ENCODE data around the gene SEC16A.

The SEC16A gene

GRCh38 chr9:136398286-136398685 lies 84.6 kb downstream of the SEC16A start:
- no peak overlapping the region for H3K18ac ChIP-seq (ENCODE audit: low read length)
- no peaks in the 10 kb centered on the region for H3K27me3 ChIP-seq (ENCODE audit: control insufficient read depth in 3 of 3, insufficient read depth in 3 of 3, low read depth in 1 of 3, low read length in 3 of 3)
- H3K9ac ChIP-seq (ENCODE audit: low read depth, low read length, poor library complexity), result no peak overlapping the region
- no peak overlapping the region for H2BK15ac ChIP-seq (ENCODE audit: low read length)
- H3K27ac ChIP-seq (replicated peaks; ENCODE audit: low read length), result no peak overlapping the region
- H3K79me1 ChIP-seq (ENCODE audit: low read depth, low read length), result peaks cover 22% of the 10 kb centered on the region
- H2BK120ac ChIP-seq (ENCODE audit: low read depth, low read length), result no peak overlapping the region
- H4K8ac ChIP-seq (ENCODE audit: low read depth, low read length), result no peak overlapping the region
- peak overlapping the region; percentile 68 for H3K23ac ChIP-seq (ENCODE audit: low read depth, low read length, poor library complexity)
- no peak overlapping the region for H2AFZ ChIP-seq (ENCODE audit: low read length)
- H4K91ac ChIP-seq (ENCODE audit: low read depth, low read length, poor library complexity), result no peak overlapping the region
- H3K4me3 ChIP-seq (ENCODE audit: low read length in 2 of 2), result peak overlapping the region in 1 of 2 donors; percentile 99
- no peak overlapping the region for H3K14ac ChIP-seq (ENCODE audit: low read length)
- H3K4me2 ChIP-seq (ENCODE audit: insufficient read depth, low read length, poor library complexity, severe bottlenecking), result no peak overlapping the region
- H2BK12ac ChIP-seq (ENCODE audit: low read length), result no peak overlapping the region
- H3K36me3 ChIP-seq (replicated peaks in 1 of 2; ENCODE audit: control insufficient read depth in 2 of 2, insufficient read depth in 2 of 2, low read length in 2 of 2), result peaks cover 49 to 69% of the 10 kb centered on the region in 2 donors
- peaks cover 8 to 15% of the 10 kb centered on the region in 2 donors for H3K4me1 ChIP-seq (ENCODE audit: control insufficient read depth in 2 of 2, insufficient read depth in 1 of 2, low read depth in 1 of 2, low read length in 2 of 2)
- no CpG with 5 or more reads among the region's 12 CpGs for WGBS, 2 donors (ENCODE audit: extremely low coverage in 2 of 2, insufficient read length in 2 of 2, insufficient replicate concordance in 1 of 2)
- H3K9me3 ChIP-seq (replicated peaks in 1 of 2; ENCODE audit: control insufficient read depth in 2 of 2, insufficient read depth in 1 of 2, low read depth in 1 of 2, low read length in 2 of 2), result no peaks in the 10 kb centered on the region
- no peak overlapping the region for H3K4ac ChIP-seq (ENCODE audit: low read length)
- no peak for DNase-seq (ENCODE audit: low spot score)
- H2BK5ac ChIP-seq (ENCODE audit: low read length), result no peak overlapping the region
- H2AK5ac ChIP-seq (ENCODE audit: low read depth, low read length), result no peak overlapping the region

- Histone ChIP-seq H4K8ac (ENCODE audit: low read depth, low read length) (no peak overlapping the region), H3K4ac (ENCODE audit: low read length) (no peak overlapping the region), H3K9ac (ENCODE audit: low read depth, low read length, poor library complexity) (no peak overlapping the region), H3K79me1 (ENCODE audit: low read depth, low read length) (peaks cover 23% of the 10 kb centered on the region), H2BK5ac (ENCODE audit: low read length) (no peak overlapping the region), H3K23ac (ENCODE audit: low read depth, low read length, poor library complexity) (no peak overlapping the region), H4K91ac (ENCODE audit: low read depth, low read length, poor library complexity) (no peak overlapping the region), H2AK5ac (ENCODE audit: low read depth, low read length) (no peak overlapping the region), H3K14ac (ENCODE audit: low read length) (no peak overlapping the region), H2BK12ac (ENCODE audit: low read length) (no peak overlapping the region), H3K18ac (ENCODE audit: low read length) (no peak overlapping the region), H3K4me3 (ENCODE audit: low read length in 2 of 2) (no peak overlapping the region), H2BK15ac (ENCODE audit: low read length) (no peak overlapping the region), H3K36me3 (replicated peaks in 1 of 2; ENCODE audit: control insufficient read depth in 2 of 2, insufficient read depth in 2 of 2, low read length in 2 of 2) (peaks cover 54 to 74% of the 10 kb centered on the region in 2 donors), H3K4me1 (ENCODE audit: control insufficient read depth in 2 of 2, insufficient read depth in 1 of 2, low read depth in 1 of 2, low read length in 2 of 2) (peaks cover 8 to 15% of the 10 kb centered on the region in 2 donors), H3K9me3 (replicated peaks in 1 of 2; ENCODE audit: control insufficient read depth in 2 of 2, insufficient read depth in 1 of 2, low read depth in 1 of 2, low read length in 2 of 2) (no peaks in the 10 kb centered on the region), H3K27ac (replicated peaks; ENCODE audit: low read length) (no peak overlapping the region), H3K27me3 (ENCODE audit: control insufficient read depth in 3 of 3, insufficient read depth in 3 of 3, low read depth in 1 of 3, low read length in 3 of 3) (no peaks in the 10 kb centered on the region), H3K4me2 (ENCODE audit: insufficient read depth, low read length, poor library complexity, severe bottlenecking) (no peak overlapping the region), H2BK120ac (ENCODE audit: low read depth, low read length) (no peak overlapping the region), H2AFZ (ENCODE audit: low read length) (no peak overlapping the region)
- WGBS, 2 donors (ENCODE audit: extremely low coverage in 2 of 2, insufficient read length in 2 of 2, insufficient replicate concordance in 1 of 2), result no CpG with 5 or more reads among the region's 6 CpGs
- DNase-seq (ENCODE audit: low spot score), result no peak
Observed at GRCh38 chr9:136397643-136398042, 85.2 kb downstream of the SEC16A start.

- H3K27ac ChIP-seq (replicated peaks; ENCODE audit: low read length), result no peak overlapping the region
- H3K9me3 ChIP-seq (replicated peaks in 1 of 2; ENCODE audit: control insufficient read depth in 2 of 2, insufficient read depth in 1 of 2, low read depth in 1 of 2, low read length in 2 of 2), result no peaks in the 10 kb centered on the region
- no peak overlapping the region for H3K18ac ChIP-seq (ENCODE audit: low read length)
- H2BK15ac ChIP-seq (ENCODE audit: low read length), result no peak overlapping the region
- H2BK120ac ChIP-seq (ENCODE audit: low read depth, low read length), result no peak overlapping the region
- peaks cover 7 to 15% of the 10 kb centered on the region in 2 donors for H3K4me1 ChIP-seq (ENCODE audit: control insufficient read depth in 2 of 2, insufficient read depth in 1 of 2, low read depth in 1 of 2, low read length in 2 of 2)
- WGBS, 2 donors (ENCODE audit: extremely low coverage in 2 of 2, insufficient read length in 2 of 2, insufficient replicate concordance in 1 of 2), result no CpG with 5 or more reads among the region's 4 CpGs
- peaks cover 26% of the 10 kb centered on the region for H3K79me1 ChIP-seq (ENCODE audit: low read depth, low read length)
- H2BK5ac ChIP-seq (ENCODE audit: low read length), result no peak overlapping the region
- H3K4me2 ChIP-seq (ENCODE audit: insufficient read depth, low read length, poor library complexity, severe bottlenecking), result no peak overlapping the region
- H4K8ac ChIP-seq (ENCODE audit: low read depth, low read length), result no peak overlapping the region
- H3K23ac ChIP-seq (ENCODE audit: low read depth, low read length, poor library complexity), result no peak overlapping the region
- H3K4me3 ChIP-seq (ENCODE audit: low read length in 2 of 2), result no peak overlapping the region
- DNase-seq (ENCODE audit: low spot score), result no peak
- H3K14ac ChIP-seq (ENCODE audit: low read length), result no peak overlapping the region
- H4K91ac ChIP-seq (ENCODE audit: low read depth, low read length, poor library complexity), result no peak overlapping the region
- no peak overlapping the region for H2BK12ac ChIP-seq (ENCODE audit: low read length)
- no peak overlapping the region for H2AK5ac ChIP-seq (ENCODE audit: low read depth, low read length)
- no peak overlapping the region for H2AFZ ChIP-seq (ENCODE audit: low read length)
- H3K4ac ChIP-seq (ENCODE audit: low read length), result no peak overlapping the region
- H3K27me3 ChIP-seq (ENCODE audit: control insufficient read depth in 3 of 3, insufficient read depth in 3 of 3, low read depth in 1 of 3, low read length in 3 of 3), result no peaks in the 10 kb centered on the region
- no peak overlapping the region for H3K9ac ChIP-seq (ENCODE audit: low read depth, low read length, poor library complexity)
- peaks cover 54 to 76% of the 10 kb centered on the region in 2 donors for H3K36me3 ChIP-seq (replicated peaks in 1 of 2; ENCODE audit: control insufficient read depth in 2 of 2, insufficient read depth in 2 of 2, low read length in 2 of 2)
Observed at GRCh38 chr9:136396219-136396515, 86.7 kb downstream of the SEC16A start.

GRCh38 chr9:136395345-136396218 lies 87.3 kb downstream of the SEC16A start:
- no peak overlapping the region for H2BK5ac ChIP-seq (ENCODE audit: low read length)
- H3K27ac ChIP-seq (replicated peaks; ENCODE audit: low read length), result no peak overlapping the region
- WGBS, 2 donors (ENCODE audit: extremely low coverage in 2 of 2, insufficient read length in 2 of 2, insufficient replicate concordance in 1 of 2), result no CpG with 5 or more reads among the region's 26 CpGs
- H3K4me3 ChIP-seq (ENCODE audit: low read length in 2 of 2), result no peak overlapping the region
- no peak overlapping the region for H4K91ac ChIP-seq (ENCODE audit: low read depth, low read length, poor library complexity)
- H3K4me2 ChIP-seq (ENCODE audit: insufficient read depth, low read length, poor library complexity, severe bottlenecking), result no peak overlapping the region
- peaks cover 7 to 15% of the 10 kb centered on the region in 2 donors for H3K4me1 ChIP-seq (ENCODE audit: control insufficient read depth in 2 of 2, insufficient read depth in 1 of 2, low read depth in 1 of 2, low read length in 2 of 2)
- no peak overlapping the region for H2BK120ac ChIP-seq (ENCODE audit: low read depth, low read length)
- no peak overlapping the region for H3K4ac ChIP-seq (ENCODE audit: low read length)
- H3K14ac ChIP-seq (ENCODE audit: low read length), result no peak overlapping the region
- peaks cover 26% of the 10 kb centered on the region for H3K79me1 ChIP-seq (ENCODE audit: low read depth, low read length)
- no peaks in the 10 kb centered on the region for H3K9me3 ChIP-seq (replicated peaks in 1 of 2; ENCODE audit: control insufficient read depth in 2 of 2, insufficient read depth in 1 of 2, low read depth in 1 of 2, low read length in 2 of 2)
- no peak overlapping the region for H3K18ac ChIP-seq (ENCODE audit: low read length)
- H2BK15ac ChIP-seq (ENCODE audit: low read length), result no peak overlapping the region
- H4K8ac ChIP-seq (ENCODE audit: low read depth, low read length), result no peak overlapping the region
- H3K36me3 ChIP-seq (replicated peaks in 1 of 2; ENCODE audit: control insufficient read depth in 2 of 2, insufficient read depth in 2 of 2, low read length in 2 of 2), result peaks cover 54 to 79% of the 10 kb centered on the region in 2 donors
- H2BK12ac ChIP-seq (ENCODE audit: low read length), result no peak overlapping the region
- H2AFZ ChIP-seq (ENCODE audit: low read length), result no peak overlapping the region
- H2AK5ac ChIP-seq (ENCODE audit: low read depth, low read length), result no peak overlapping the region
- no peaks in the 10 kb centered on the region for H3K27me3 ChIP-seq (ENCODE audit: control insufficient read depth in 3 of 3, insufficient read depth in 3 of 3, low read depth in 1 of 3, low read length in 3 of 3)
- no peak overlapping the region for H3K9ac ChIP-seq (ENCODE audit: low read depth, low read length, poor library complexity)
- no peak for DNase-seq (ENCODE audit: low spot score)
- no peak overlapping the region for H3K23ac ChIP-seq (ENCODE audit: low read depth, low read length, poor library complexity)
